Keratinocyte (primary cell): Measurements from ENCODE around the gene ALG3.

ENCODE experiments used
- CTCF ChIP-seq, 3 experiments: IDR thresholded peaks in 1 of 3; conservative IDR thresholded peaks in 1 of 3; optimal IDR thresholded peaks in 1 of 3; 2 replicates in 2 of 3; 3 replicates in 1 of 3; pipeline versions ENCODE3 to v1.5.1; 2011; ENCODE audit warnings: low read length in 3 of 3, mild to moderate bottlenecking in 3 of 3, moderate library complexity in 2 of 3, control low read depth in 1 of 3, inconsistent platforms in 1 of 3; ENCODE audit not compliant: insufficient read depth in 2 of 3; ENCODE audit errors: extremely low read depth in 1 of 3
- EZH2 ChIP-seq: IDR thresholded peaks from one replicate; pipeline ENCODE4 v1.6.1; 2012; ENCODE audit warnings: inconsistent platforms, mild to moderate bottlenecking, low read length, moderate library complexity

- TF ChIP-seq CTCF (optimal IDR thresholded peaks at IDR 0.05 in 1 of 3, IDR thresholded peaks at IDR 0.05 in 1 of 3, conservative IDR thresholded peaks at IDR 0.05 in 1 of 3; ENCODE audit: extremely low read depth in 1 of 3, insufficient read depth in 2 of 3, low read length in 3 of 3) (no peak), EZH2 (no peak)
These were observed 45.2 kb downstream of the ALG3 start for GRCh38 chr3:184203526-184203925.
